Activated CD8-positive, alpha-beta memory T cell treated with anti-CD3 and anti-CD28 coated beads for 36 hours (primary cell): ENCODE data around the gene TBC1D28. TPM values are rescaled to one million over a fixed set of nuclear protein-coding genes. Genes with fewer than 3 reads are reported as not detected.
"Not testable (repeated sequence)": the region's sequence is repeated elsewhere in the genome, so short reads cannot be mapped to it uniquely, and the experiment has no call there.

ENCODE experiments used
- CTCF ChIA-PET: fragments of 350-600 bp; sonication (Branson Sonifier 250); formaldehyde crosslinking; loops from one replicate; lab custom pipeline; 2021; ENCODE audit warnings: antibody characterized with exemption; lab: Charles Lee
- POLR2A ChIA-PET: fragments of 350-600 bp; sonication (Branson Sonifier 250); formaldehyde crosslinking; loops from one replicate; lab custom pipeline; 2021; ENCODE audit warnings: antibody characterized with exemption; lab: Charles Lee
- total RNA-seq, 2 experiments: library from RNA; stranded (reverse); gene quantifications; one replicate each; pipeline ENCODE4 v1.2.3, GENCODE V29; 2021

The TBC1D28 gene
- total RNA-seq, result not detected

GRCh38 chr17:18644291-18644690 is at the start of gene TBC1D28:
TSS of gene TBC1D28 (minus strand) at chr17:18644391. CDS start at chr17:18641352, 3,039 bp downstream.
- CTCF ChIA-PET, POLR2A ChIA-PET: not testable (repeated sequence)

GRCh38 chr17:18682668-18683067 is 38.5 kb upstream of the TBC1D28 start:
- CTCF ChIA-PET, POLR2A ChIA-PET: not testable (repeated sequence)

- CTCF ChIA-PET, POLR2A ChIA-PET: not testable (repeated sequence)
Observed at GRCh38 chr17:18681767-18682571, 37.8 kb upstream of the TBC1D28 start, which contains the start of gene FOXO3B. TSS of gene FOXO3B (minus strand) at chr17:18682314. CDS start at chr17:18681651, 663 bp downstream.

DNA sequence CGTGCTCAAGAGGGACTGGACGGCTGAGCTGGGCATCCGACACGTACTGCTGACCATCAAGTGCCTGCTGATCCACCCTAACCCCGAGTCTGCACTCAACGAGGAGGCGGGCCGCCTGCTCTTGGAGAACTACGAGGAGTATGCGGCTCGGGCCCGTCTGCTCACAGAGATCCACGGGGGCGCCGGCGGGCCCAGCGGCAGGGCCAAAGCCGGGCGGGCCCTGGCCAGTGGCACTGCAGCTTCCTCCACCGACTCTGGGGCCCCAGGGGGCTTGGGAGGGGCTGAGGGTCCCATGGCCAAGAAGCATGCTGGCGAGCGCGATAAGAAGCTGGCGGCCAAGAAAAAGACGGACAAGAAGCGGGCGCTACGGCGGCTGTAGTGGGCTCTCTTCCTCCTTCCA is 33.2 kb upstream of the TBC1D28 start:
- CTCF ChIA-PET, result not testable (repeated sequence)

DNA sequence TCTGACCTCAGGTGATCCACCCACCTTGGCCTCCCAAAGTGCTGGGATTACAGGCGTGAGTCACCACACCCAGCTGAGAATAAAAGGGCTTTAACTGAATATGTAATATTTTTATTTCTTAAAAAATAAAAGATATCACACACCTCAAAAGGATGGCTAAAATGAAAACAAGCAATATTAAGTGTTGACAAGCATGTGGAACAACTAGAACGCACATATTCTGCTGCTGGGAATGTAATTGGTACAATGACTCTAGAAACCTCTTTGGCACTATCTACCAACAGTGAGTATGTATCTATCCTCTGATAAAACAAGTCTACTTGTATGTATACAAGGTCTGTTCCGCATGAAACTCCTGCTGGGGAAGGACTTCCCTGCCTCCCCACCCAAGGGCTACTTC is 32.7 kb upstream of the TBC1D28 start:
- CTCF ChIA-PET, POLR2A ChIA-PET: not testable (repeated sequence)

More for the DNA sequence above, 33.2 kb upstream of the TBC1D28 start:
- POLR2A ChIA-PET, result not testable (repeated sequence)

DNA sequence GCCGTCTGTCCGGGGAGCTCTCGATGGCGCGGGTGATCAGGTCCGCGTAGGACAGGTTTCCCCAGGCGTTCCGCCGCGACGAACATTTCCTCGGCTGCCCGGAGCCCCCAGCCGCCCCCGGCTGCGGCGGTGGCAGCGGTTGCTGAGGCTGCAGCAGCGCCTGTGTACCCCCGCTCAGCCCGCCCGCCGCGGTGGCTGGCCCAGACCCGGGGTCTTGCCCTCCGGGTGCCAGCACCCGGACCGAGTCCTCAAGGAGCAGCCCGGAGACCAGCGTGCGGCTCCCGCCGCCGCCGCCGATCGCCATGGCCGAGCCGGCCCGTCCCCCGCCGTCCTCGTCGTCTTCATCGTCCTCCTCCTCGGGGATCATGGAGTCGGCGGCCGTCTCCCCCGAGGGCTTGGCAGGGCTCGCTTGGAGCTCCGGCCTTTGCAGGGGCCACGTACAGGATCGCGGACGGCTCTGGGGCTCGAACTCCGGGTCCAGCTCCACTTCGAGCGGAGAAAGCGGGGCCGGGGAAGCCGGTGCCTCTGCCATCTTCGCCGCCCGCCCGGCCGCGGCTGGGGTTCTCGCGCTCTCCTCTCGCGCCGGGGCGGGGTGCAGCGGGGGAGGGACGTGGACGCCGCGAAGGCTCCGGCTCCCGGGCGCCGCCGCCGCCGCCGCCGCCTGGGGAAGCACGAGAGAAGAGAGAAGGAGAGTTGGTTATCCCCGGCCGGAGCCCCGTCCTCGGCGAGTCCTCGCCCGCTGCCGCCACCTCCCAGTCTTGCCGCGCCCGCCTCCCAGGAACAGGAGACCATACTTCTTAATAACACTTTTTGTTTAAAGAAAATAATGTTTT is 28.4 kb upstream of the TBC1D28 start:
- CTCF ChIA-PET, POLR2A ChIA-PET: not testable (repeated sequence)

- POLR2A ChIA-PET, CTCF ChIA-PET: not testable (repeated sequence)
Observed at GRCh38 chr17:18668625-18669024, 24.4 kb upstream of the TBC1D28 start.

DNA sequence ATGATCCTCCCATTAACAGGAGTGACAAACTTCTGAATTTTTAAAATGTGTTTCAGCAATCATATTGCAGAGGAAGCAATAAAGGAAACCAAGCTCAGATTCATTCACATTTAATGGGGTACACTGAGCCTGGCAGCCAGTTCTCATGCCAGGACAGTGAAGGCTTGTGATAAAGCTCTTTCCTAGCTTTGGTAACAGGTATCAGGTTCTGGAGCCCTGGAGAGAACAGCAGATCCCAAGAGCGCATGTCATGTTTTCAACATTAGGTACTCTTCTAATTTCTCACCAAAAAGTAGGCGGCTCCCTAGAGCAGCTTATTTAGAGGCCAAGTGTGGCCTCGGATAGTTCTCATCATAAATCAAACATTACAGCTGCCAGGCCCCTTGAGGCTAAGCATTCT is 23.3 kb upstream of the TBC1D28 start:
- POLR2A ChIA-PET, CTCF ChIA-PET: not testable (repeated sequence)

DNA sequence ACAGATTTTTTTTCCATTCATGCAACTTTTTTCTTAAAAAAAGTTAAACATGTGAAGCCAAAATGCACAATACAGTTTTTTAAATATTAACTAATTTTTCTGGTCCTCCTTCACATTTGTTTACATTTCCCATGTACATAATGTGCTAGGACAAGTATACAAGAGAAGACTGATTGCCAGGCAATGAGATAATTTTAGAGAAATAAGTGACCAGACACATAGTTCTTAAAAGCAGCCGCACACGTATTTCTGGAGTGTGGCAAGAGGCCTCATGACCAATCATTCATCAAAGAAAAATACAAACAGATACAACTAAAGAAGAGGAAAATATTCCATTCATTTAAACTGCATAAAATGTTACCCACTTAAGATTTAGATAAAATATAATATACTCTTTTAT is 22.1 kb upstream of the TBC1D28 start:
- POLR2A ChIA-PET, CTCF ChIA-PET: not testable (repeated sequence)

DNA sequence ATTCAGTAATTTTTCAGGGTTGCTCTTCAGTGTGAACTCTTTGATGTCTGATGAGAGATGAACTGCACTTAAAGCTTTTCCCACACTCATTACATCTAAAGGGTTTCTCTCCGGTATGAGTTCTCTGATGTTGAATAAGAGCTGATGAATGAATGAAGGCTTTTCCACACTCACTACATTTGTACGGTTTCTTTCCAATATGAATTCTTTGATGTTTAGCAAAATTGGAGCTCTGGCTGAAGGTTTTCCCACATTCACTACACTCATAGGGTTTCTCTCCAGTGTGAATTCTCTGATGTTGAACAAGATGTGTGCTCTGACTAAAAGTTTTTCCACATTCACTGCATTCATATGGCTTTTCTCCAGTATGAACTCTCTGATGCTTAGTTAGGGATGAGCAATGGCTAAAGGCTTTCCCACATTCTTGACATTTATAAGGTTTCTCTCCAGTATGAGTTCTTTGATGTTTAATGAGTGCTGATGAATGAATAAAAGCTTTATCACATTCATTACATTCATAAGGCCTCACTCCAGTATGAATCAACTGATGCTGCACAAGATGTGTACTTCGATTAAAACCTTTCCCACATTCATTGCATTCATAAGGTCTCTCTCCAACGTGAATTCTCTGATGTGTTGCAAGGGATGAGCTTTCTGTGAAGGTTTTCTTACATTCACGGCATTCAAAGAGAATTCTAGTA is 17.9 kb upstream of the TBC1D28 start:
- POLR2A ChIA-PET, CTCF ChIA-PET: not testable (repeated sequence)

DNA sequence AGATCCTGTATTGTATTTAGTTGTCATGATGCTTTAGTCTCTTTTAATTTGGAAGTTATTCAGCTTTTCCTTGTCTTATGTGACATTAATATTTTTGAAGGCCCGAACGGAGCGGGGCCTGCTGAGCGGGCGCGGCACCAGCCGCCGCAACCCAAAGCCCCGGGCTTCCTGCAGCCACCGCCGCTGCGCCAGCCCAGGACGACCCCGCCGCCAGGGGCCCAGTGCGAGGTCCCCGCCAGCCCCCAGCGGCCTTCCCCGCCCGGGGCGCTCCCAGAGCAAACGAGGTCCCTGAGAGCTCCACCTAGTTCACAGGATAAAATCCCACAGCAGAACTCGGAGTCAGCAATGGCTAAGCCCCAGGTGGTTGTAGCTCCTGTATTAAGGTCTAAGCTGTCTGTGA is 5.9 kb upstream of the TBC1D28 start:
- POLR2A ChIA-PET, CTCF ChIA-PET: not testable (repeated sequence)

- POLR2A ChIA-PET, CTCF ChIA-PET: not testable (repeated sequence)
Observed at GRCh38 chr17:18643124-18643523, 1.1 kb downstream of the TBC1D28 start.

- POLR2A ChIA-PET, CTCF ChIA-PET: not testable (repeated sequence)
Observed at GRCh38 chr17:18638357-18638756, 5.8 kb downstream of the TBC1D28 start.

DNA sequence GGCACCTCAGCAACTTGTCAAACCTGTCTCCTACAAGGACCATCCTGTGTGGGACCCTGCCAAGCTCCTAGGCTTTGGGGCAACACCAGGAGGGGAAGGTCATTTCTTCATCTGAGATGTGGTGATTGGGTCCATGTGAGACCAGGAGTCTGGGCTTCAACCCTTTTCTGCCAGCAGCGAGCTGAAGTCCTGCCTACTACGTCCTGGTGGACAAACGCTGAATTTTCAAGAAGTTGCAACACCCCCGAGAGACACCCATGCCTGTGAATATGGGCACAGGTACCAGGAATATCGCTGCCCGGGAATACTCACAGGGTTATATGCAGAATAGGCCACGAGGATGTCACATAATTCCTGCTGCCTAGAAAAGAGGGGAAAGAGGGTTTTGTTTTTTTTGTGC is 8.0 kb downstream of the TBC1D28 start:
- POLR2A ChIA-PET, CTCF ChIA-PET: not testable (repeated sequence)

- CTCF ChIA-PET, POLR2A ChIA-PET: not testable (repeated sequence)
Observed at GRCh38 chr17:18635773-18636172, 8.4 kb downstream of the TBC1D28 start.

DNA sequence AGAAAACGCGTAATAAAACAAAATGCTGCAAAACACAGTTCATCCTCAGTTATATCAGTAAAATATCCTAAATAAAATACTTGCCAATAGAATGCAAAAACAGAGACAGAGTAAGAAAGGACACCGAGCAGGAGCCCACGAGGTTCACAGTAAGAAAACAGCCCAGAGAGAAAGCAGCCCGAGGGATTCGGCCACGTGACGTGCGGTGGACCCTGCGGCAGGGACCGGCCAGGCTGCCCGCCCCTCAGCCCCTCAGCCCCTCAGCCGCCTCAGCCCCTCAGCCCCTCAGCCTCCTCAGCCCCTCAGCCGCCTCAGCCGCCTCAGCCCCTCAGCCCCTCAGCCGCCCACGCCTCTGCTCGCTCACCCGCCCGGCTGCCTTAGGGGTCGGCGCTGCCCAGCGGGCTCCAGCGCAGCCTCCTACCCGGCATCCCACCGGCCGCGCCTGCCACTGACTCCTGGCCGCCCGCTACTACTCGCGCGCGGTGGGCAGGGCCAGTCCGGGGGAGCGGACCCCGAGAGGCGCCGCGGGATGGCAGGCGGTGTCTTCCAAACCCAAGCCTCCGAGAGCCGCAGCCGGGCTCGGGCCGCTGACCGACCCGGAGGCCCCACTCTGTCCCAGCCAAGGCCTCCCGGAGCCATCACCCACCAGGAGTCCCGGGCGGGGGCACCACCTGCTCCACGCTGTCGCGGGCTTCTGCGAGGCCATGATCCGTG is 9.5 kb downstream of the TBC1D28 start:
- POLR2A ChIA-PET, CTCF ChIA-PET: not testable (repeated sequence)

DNA sequence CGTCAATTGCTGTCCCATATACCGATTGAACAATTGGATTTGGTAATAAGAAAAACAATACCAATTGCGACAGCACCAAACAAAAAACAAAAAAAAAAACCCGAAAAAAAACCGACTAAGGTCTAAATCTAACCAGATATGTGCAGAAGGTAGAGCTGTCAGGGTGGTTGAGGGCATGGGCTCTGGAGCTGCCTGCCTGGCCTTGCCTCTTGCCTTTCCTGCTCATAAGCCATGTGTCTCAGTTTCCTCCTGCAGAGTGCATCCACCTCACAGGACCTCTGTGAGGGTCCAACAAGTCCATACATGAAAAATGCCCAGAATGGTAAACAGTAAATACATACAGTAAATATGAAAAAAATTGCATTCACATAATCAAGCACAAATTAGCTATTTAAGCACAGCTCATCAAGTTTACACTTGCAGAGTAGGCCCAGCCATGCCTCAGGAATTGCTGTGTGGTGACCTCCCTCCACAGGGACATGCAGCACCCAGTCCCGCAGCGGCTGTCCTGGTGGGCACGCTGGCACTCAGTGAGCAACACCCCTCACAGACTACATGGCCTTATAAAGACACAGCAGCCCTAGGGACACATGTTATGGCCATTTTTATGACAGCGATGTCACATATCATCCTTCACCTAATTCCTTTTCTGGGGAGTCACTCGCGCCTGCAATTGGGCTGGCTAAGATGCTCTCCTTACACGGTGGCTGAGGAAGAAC is 17.9 kb downstream of the TBC1D28 start:
- ChIA-PET CTCF (interaction anchor here (0.7 to 1.5 kb wide), 4 partner anchors 227 to 700 kb away, joined by 3 to 4 read pairs (median 3); no protein-coding TSS in a partner anchor), POLR2A (no interaction called here)

GRCh38 chr17:18625509-18626104 is 18.6 kb downstream of the TBC1D28 start:
- POLR2A ChIA-PET, result not testable (repeated sequence)
- CTCF ChIA-PET, result interaction anchor here (0.7 to 1.5 kb wide), 4 partner anchors 227 to 699 kb away, joined by 3 to 4 read pairs (median 3); no protein-coding TSS in a partner anchor
